Measurements from ENCODE around the gene PYCARD.
"Not testable (repeated sequence)": the region's sequence is repeated elsewhere in the genome, so short reads cannot be mapped to it uniquely, and the experiment has no call there.

PYCARD gene

GRCh38 chr16:31191697-31192428 is 10.7 kb downstream of the PYCARD start:
- DNase-seq (ENCODE audit: extremely low spot score, insufficient read length, low read depth), result no peak
- FAIRE-seq, result no peak

GRCh38 chr16:31190818-31191444 is 11.6 kb downstream of the PYCARD start:
- FAIRE-seq, result no peak

GRCh38 chr16:31190061-31190460 is 12.5 kb downstream of the PYCARD start:
- FAIRE-seq (no peak), DNase-seq (ENCODE audit: extremely low spot score, insufficient read length, low read depth) (no peak)

More at GRCh38 chr16:31190818-31191444, 11.6 kb downstream of the PYCARD start:
- DNase-seq (ENCODE audit: extremely low spot score, insufficient read length, low read depth), result no peak

GRCh38 chr16:31189412-31189778 is 13.2 kb downstream of the PYCARD start:
- no peak for FAIRE-seq
- no peak for DNase-seq (ENCODE audit: extremely low spot score, insufficient read length, low read depth)

- no peak for DNase-seq (ENCODE audit: extremely low spot score, insufficient read length, low read depth)
- FAIRE-seq, result no peak
These were observed 13.8 kb downstream of the PYCARD start for GRCh38 chr16:31188450-31189411.

- DNase-seq (ENCODE audit: extremely low spot score, insufficient read length, low read depth), result no peak
- FAIRE-seq, result no peak
These were observed 14.8 kb downstream of the PYCARD start for GRCh38 chr16:31187808-31188189.

- FAIRE-seq, result no peak
These were observed 15.4 kb downstream of the PYCARD start for GRCh38 chr16:31186930-31187807.

GRCh38 chr16:31186176-31186575 is 16.4 kb downstream of the PYCARD start:
- DNase-seq (ENCODE audit: extremely low spot score, insufficient read length, low read depth) (no peak), FAIRE-seq (no peak)

More at GRCh38 chr16:31186930-31187807, 15.4 kb downstream of the PYCARD start:
- no peak for DNase-seq (ENCODE audit: extremely low spot score, insufficient read length, low read depth)

- no peak for DNase-seq (ENCODE audit: extremely low spot score, insufficient read length, low read depth)
- FAIRE-seq, result no peak
These were observed 17.2 kb downstream of the PYCARD start for GRCh38 chr16:31185339-31185738.

GRCh38 chr16:31184888-31185287 is 17.7 kb downstream of the PYCARD start:
- FAIRE-seq, result no peak
- DNase-seq (ENCODE audit: extremely low spot score, insufficient read length, low read depth), result no peak

- no peak for FAIRE-seq
- no peak for DNase-seq (ENCODE audit: extremely low spot score, insufficient read length, low read depth)
These were observed 18.8 kb downstream of the PYCARD start for GRCh38 chr16:31183432-31184428.

GRCh38 chr16:31182391-31182790 is 20.2 kb downstream of the PYCARD start:
- no peak for FAIRE-seq

GRCh38 chr16:31181102-31181830 is 21.3 kb downstream of the PYCARD start:
- DNase-seq (ENCODE audit: extremely low spot score, insufficient read length, low read depth) (no peak), FAIRE-seq (no peak)

More at GRCh38 chr16:31182391-31182790, 20.2 kb downstream of the PYCARD start:
- DNase-seq (ENCODE audit: extremely low spot score, insufficient read length, low read depth), result no peak

- peak; percentile 84 for FAIRE-seq
- DNase-seq (ENCODE audit: extremely low spot score, insufficient read length, low read depth), result peak; percentile 86
These were observed 22.7 kb downstream of the PYCARD start, which contains the start of gene FUS for GRCh38 chr16:31179747-31180459. FUS (plus strand) TSS chr16:31180139; CDS start chr16:31180215, 76 bp downstream.

- FAIRE-seq (no peak), DNase-seq (ENCODE audit: extremely low spot score, insufficient read length, low read depth) (no peak)
These were observed 23.3 kb downstream of the PYCARD start for GRCh38 chr16:31179219-31179746.

GRCh38 chr16:31177136-31177535 is 25.4 kb downstream of the PYCARD start:
- DNase-seq (ENCODE audit: extremely low spot score, insufficient read length, low read depth) (no peak), FAIRE-seq (no peak)

GRCh38 chr16:31170048-31170447 is 32.5 kb downstream of the PYCARD start:
- not testable (repeated sequence) for FAIRE-seq; DNase-seq (ENCODE audit: extremely low spot score, insufficient read length, low read depth)
